Hematopoietic multipotent progenitor cell treated with erythropoietin and hydrocortisone succinate and interleukin-3 and kit ligand, for 17 days (in vitro differentiated cells): ENCODE results near the gene FABP7.

ENCODE experiments used
- DNase-seq: peaks from one replicate; pipeline ENCODE4 v3.0.0-alpha.2; 2015; ENCODE audit warnings: low spot score

Gene FABP7

GRCh38 chr6:122758927-122759334 is 20.6 kb upstream of the FABP7 start:
- DNase-seq: no peak

DNA sequence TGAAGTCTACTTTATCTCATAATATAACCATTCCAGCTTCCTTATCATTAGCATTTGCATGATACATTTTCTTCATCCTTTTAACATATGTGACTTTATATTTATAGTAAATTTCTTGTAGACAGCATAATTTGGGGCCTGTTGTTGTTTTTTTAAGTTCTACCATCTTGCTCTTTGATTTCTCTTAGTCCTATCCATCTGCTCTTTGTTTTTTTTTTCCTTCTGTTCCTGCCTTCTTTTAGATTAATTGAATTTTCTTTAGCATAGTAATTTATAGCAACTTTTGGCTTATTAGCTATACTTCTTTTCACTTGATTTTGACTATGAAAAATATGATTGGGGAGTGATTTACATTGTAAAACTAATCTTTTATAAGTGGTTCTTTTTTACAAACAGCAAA is 19.2 kb upstream of the FABP7 start:
- DNase-seq: no peak

DNA sequence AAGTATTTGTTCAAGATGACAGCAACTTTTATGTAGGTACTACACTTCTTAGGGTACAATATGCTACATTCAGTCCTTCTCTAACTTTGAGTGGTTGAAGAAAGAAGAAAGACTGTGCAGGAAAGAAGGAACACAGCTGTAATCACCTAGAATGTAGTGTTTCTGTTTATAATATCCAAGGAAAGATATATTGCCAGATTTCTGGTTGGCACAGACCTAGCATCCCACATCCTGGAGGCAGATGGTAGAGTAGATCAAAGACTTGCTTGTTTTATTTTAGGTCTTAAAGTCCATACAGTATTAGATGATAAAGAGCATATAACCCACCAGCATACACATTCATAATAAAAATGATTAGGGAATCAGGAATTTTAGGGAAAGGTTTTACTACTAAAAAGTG is 13.3 kb upstream of the FABP7 start:
- no peak for DNase-seq

DNA sequence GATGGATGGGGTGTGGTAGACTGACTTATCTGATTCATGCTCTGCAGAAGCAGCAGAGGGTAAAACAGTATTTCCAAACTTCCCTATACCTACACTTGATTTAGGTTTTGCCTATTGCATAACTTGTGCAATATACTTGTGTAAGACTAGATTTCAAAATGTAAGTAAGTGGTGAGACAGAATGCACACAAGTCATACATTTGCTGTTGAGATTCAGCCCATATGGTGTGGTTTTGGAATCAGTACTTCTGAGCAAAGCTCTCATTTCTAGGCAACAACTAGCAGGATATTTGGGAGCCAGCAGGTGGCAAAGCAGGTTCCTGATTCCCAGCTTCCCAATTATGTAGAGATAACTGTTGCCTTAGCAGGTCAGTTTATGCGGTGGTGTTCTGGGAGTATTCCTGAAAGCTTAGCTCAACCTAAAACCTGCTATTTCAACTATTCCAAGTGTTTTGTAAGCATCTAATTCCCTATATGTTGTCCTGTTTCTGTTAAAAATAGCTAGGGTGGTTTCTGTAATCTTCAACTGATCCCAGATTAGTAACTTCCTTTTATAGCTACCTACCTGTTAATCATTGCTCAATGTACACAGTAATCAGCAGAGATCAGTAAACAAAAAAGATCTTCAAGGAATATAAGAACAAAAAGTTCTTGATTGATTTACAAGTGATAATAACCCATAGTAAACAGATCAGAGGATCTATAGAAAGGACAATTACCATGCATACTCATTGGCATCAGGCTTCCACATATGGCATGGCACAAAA is 8.5 kb upstream of the FABP7 start:
- no peak for DNase-seq

DNA sequence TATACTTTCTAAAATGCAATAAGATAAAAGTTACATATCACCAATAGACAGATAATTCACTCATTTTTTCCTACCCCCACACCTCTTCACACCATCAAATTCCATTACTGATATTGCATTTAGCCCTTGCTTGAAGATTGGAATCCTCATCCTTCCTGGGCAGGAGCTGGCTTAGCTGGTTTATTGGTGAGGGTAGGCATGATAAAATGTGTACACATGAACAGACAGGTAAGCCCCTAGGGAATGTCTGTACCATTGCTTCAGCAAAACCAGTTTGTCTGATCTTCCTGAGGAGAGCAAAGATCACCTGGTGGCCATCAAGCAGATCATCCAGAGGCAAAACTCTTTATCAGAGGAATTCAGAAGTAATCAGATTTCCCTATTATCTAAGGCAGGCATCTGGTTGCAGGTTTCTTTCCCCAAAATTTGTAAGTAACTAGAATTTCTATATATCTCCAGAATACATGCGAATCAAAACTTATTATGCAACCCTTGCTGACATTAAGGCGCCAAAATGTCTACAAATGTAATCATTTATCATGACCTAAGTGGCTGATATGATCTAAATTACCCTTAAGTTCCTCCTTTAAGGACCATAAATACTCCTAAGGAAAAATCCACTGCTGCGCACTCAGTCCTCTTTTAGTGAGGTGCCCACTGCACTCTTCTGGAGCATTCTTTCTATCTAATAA is 6.6 kb upstream of the FABP7 start:
- DNase-seq: no peak

DNA sequence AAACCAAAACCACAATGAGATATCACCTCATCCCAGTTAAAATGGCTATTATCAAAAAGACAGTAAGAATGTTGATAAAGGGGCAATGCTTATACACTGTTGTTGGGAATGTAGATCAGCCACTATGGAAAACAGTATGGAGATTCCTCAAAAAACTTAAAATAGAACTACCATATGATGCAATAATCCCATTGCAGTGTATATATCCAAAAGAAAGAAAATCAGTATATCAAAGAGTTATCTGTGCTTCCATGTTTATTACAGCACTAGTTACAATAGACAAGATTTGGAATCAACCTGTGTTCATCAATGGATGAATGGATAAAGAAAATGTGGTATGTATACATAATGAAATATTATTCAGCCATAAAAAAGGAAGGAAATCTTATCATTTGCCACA is 3.5 kb upstream of the FABP7 start:
- DNase-seq: no peak

GRCh38 chr6:122778302-122778701 is 1.2 kb upstream of the FABP7 start:
- DNase-seq: no peak

DNA sequence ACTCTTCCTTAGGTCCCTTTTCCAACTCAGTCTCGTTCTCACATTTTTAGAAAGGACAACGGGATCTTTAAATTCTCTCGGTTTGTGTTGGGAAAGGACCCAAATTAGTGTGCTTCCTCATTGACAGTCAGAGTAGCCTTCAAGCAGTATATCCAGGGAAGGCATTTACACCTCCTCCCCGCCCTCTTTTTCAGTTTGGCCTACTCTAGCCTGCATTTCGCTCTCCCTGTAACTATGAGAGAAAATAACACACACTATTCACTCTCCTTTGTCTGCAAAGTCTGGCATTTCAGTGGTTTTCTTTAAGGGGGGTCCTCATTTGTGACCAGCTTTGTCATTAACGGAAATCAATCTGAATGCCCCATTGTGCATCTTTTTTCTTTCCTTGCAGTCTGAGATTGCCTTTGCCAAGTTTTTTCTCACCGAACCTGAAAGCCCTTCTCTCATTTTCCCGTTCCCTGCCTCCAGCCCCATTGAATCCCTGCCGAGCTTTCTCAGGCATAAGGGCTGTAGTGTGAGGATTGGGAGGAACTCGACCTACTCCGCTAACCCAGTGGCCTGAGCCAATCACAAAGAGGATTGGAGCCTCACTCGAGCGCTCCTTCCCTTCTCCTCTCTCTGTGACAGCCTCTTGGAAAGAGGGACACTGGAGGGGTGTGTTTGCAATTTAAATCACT is 393 bp upstream of the FABP7 start:
- DNase-seq: no peak

GRCh38 chr6:122780114-122780513 is 598 bp downstream of the FABP7 start:
- no peak for DNase-seq

- no peak for DNase-seq
Measured at GRCh38 chr6:122781716-122782115, 2.2 kb downstream of the FABP7 start.

DNA sequence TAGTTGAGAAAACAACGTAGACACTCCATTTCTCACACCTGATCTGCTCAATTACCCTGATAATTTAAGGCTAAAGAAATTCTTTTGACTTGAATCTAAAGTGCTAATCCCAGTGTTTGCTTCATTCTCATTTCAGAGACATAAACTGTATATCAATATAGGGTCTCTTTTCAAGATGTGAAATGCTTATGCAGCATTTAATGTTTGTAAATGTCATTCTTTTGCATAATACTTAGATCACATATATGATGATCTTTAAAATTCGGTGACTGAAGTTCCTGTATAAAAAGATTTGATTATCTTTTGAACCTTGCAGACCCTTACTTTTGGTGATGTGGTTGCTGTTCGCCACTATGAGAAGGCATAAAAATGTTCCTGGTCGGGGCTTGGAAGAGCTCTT is 3.9 kb downstream of the FABP7 start:
- DNase-seq: no peak

DNA sequence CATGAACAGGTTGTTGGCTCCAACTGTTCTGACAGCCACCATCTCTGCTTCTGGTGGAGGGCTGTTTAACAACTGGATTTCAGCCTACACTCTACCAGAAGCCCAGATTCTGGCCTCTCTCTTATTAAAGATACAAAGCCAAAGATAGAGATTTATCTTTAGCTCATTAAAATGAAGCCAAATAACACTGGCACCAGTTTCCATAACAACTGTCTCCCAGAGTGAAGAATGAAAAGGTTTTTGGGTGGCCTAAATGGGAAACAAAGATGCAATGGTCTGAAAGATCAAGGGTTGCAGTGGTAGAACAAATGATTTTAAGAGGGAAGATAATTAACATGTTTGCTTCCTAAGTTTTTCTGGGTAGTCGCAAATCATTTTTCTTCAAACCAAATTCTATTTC is 6.4 kb downstream of the FABP7 start:
- no peak for DNase-seq

DNA sequence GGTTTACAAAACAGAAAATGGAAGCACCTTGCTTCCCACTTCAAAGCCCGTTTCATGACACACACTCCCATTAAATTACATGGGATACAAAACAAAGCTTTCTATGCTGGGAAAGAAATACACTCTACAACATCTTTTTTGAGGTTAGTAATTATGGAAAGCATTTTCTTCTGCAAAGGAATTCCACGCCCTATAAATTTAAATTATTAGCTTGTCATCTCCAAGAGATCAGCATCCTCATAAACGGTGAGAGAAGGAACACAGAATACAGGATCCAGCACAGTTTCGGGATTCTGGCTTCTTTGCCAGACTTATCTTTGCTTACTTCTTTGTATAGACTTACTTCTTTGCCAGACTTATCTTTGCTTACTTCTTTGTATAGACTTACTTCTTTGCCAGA is 8.2 kb downstream of the FABP7 start:
- no peak for DNase-seq

DNA sequence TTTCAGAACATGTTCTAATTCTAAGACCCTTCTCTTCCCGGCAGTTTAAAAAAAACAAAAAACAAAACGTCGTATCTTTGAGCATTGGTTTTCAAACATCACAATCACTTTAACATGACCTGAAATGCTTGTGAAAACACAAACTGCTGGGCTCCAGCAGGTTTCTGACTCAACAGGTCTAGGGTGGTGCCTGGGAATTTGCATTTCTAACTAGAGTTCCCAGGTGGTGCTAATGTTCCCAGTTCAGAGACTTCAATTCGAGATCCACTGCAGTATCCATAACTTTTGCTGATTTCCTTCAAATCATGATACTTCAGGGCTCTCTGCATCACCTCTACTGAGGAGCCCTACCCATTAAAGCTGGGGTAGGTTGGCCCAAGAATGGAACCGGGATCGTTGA is 8.7 kb downstream of the FABP7 start:
- no peak for DNase-seq

- no peak for DNase-seq
Measured at GRCh38 chr6:122788663-122789181, 9.2 kb downstream of the FABP7 start.

GRCh38 chr6:122789182-122790027 is 9.9 kb downstream of the FABP7 start, which contains the start of gene SMPDL3A:
Gene SMPDL3A (plus strand): TSS chr6:122789258. CDS start chr6:122789347, 89 bp downstream.
- DNase-seq: no peak

GRCh38 chr6:122790028-122790422 is 10.5 kb downstream of the FABP7 start:
- no peak for DNase-seq

DNA sequence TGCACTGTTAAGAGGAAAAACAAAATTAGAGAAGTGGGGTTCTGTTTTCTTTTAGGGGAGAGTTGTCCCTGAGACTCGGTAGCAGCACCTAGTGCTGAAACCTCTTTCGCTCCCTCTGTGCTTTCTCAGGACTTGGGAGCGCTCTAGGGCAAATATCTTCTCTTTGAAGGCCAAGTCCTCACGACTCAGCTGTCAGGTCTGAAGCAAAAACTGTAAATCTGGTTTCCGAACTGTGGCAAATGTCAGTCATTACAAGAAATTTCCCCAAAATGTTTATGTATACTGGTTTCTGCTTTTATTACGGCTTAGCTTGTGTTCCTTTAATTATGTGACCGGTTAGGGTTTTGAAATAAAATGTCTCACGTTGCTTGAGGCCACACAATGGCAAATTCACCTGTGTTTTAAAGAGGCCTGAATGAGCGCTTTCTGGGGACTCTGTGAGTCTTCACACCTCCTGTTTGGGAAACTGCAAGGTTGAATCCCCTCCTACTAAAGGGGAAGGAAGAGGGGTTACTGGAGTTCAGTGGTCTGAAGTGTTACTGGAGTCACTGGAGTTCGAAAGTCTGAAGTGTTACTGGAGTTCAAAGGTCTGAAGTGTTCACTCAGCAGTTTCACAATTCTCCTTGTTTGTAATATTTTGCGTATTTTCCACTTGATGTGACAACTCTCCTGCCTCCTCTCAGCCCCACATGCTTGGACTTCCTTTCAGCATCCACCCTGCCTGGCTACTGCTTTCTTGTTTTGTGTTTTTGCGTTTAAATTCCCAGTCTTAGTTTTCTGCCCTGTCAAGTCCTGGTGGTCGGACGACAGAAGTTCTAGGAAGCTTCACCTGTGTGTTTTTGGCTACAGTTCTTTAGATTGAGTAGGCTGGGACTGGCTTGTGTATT is 11.2 kb downstream of the FABP7 start:
- no peak for DNase-seq

- DNase-seq: no peak
Measured at GRCh38 chr6:122791310-122791679, 11.8 kb downstream of the FABP7 start.

GRCh38 chr6:122792766-122793165 is 13.2 kb downstream of the FABP7 start:
- no peak for DNase-seq

GRCh38 chr6:122797537-122797936 is 18.0 kb downstream of the FABP7 start:
- no peak for DNase-seq
